K562 (cell line): ENCODE data around the gene AKAP6. TPM values are rescaled to one million over a fixed set of nuclear protein-coding genes. Genes with fewer than 3 reads are reported as not detected.

Experiments used
- ATAC-seq: fragments of 200-7000 bp; cut with Tn5 transposase; 3 replicates; pipeline ENCODE4 v1.9.1; 2020; ENCODE audit warnings: moderate library complexity
- BruUV-seq: library from RNA; stranded (reverse); fragments of 400-500 nt; replicated peaks from 2 replicates; lab custom pipeline; 2021; lab: Mats Ljungman, UMichigan
- CTCF ChIA-PET: fragments of 300-600 bp; formaldehyde crosslinking; extraction: SDS; loops from one replicate; lab custom pipeline; 2021; ENCODE audit warnings: low intra/inter-chr PET ratio; lab: Yijun Ruan, JAX
- POLR2A ChIA-PET: fragments of 300-600, 350-650 bp; sonication (Branson Sonifier 250); formaldehyde crosslinking; extraction: SDS; loops from one replicate; lab custom pipeline; 2021; ENCODE audit warnings: antibody characterized with exemption, inconsistent platforms; lab: Yijun Ruan, JAX
- DNase-seq, 4 experiments: peaks; one replicate each; pipeline versions ENCODE4 v3.0.0 to v3.0.0-alpha.2; 2011 to 2018; ENCODE audit warnings: low spot score in 3 of 4, mixed read lengths in 3 of 4; ENCODE audit errors: extremely low read depth in 1 of 4
- FAIRE-seq: peaks from 2 replicates; lab custom pipeline; 2011; peaks lifted over from hg19 to GRCh38; lab: Jason Lieb, UNC
- H2AFZ ChIP-seq: 2 replicates; pipeline ENCODE4 v1.6.0; 2011; ENCODE audit warnings: low read depth, low read length, control low read depth, inconsistent platforms
- H3K27ac ChIP-seq: fragments of 200-600 bp; 3 replicates; pipeline ENCODE4 v1.8.0; 2011; ENCODE audit warnings: low read depth, mild to moderate bottlenecking, control low read depth, inconsistent platforms, low read length, moderate library complexity, mixed read lengths; ENCODE audit errors: extremely low read depth
- H3K27me3 ChIP-seq, 2 experiments: fragments of 300-600 bp in 1 of 2; 2 replicates in 1 of 2; 3 replicates in 1 of 2; pipeline versions ENCODE4 v1.6.0 to v1.8.0; 2011; ENCODE audit warnings: inconsistent platforms in 2 of 2, low read length in 2 of 2, mild to moderate bottlenecking in 1 of 2, mixed read lengths in 1 of 2, moderate library complexity in 1 of 2; ENCODE audit not compliant: control insufficient read depth in 2 of 2, insufficient read depth in 2 of 2
- H3K36me3 ChIP-seq: fragments of 300-600 bp; 3 replicates; pipeline ENCODE4 v1.8.0; 2011; ENCODE audit warnings: mild to moderate bottlenecking, low read length, inconsistent platforms; ENCODE audit not compliant: control insufficient read depth, insufficient read depth
- H3K4me1 ChIP-seq, 2 experiments: fragments of 200-600 bp in 1 of 2; replicated peaks in 1 of 2; 2 replicates in 1 of 2; 3 replicates in 1 of 2; pipeline versions ENCODE4 v1.5.1 to v1.8.0; 2011; ENCODE audit warnings: inconsistent platforms in 2 of 2, low read length in 2 of 2, mild to moderate bottlenecking in 1 of 2, mixed read lengths in 1 of 2, moderate library complexity in 1 of 2; ENCODE audit not compliant: control insufficient read depth in 2 of 2, insufficient read depth in 2 of 2
- H3K4me2 ChIP-seq: 2 replicates; pipeline ENCODE4 v1.6.1; 2011; ENCODE audit warnings: low read length, control low read depth, inconsistent platforms, mixed read lengths; ENCODE audit not compliant: insufficient read depth
- H3K4me3 ChIP-seq: fragments of 200-600 bp; sonication (generic), shearing (Covaris generic); 2 replicates; pipeline ENCODE4 v1.5.1; 2016; ENCODE audit warnings: control low read depth, inconsistent platforms
- H3K79me2 ChIP-seq: fragments of 200-600 bp; 3 replicates; pipeline ENCODE4 v1.8.0; 2011; ENCODE audit warnings: low read length, inconsistent platforms; ENCODE audit not compliant: control insufficient read depth, insufficient read depth
- H3K9ac ChIP-seq, 2 experiments: 2 replicates each; pipeline versions ENCODE4 v1.6.0 to v1.6.1; 2011; ENCODE audit warnings: low read depth in 2 of 2, low read length in 2 of 2, control low read depth in 1 of 2, inconsistent platforms in 1 of 2, mild to moderate bottlenecking in 1 of 2, mixed read lengths in 1 of 2; ENCODE audit not compliant: insufficient read depth in 1 of 2
- H3K9me1 ChIP-seq: one replicate; pipeline ENCODE4 v1.6.0; 2011; ENCODE audit warnings: inconsistent platforms, mild to moderate bottlenecking, low read length, moderate library complexity; ENCODE audit not compliant: control insufficient read depth, insufficient read depth
- H3K9me3 ChIP-seq: replicated peaks from 2 replicates; pipeline ENCODE4 v1.5.1; 2011; ENCODE audit warnings: low read depth, low read length, inconsistent platforms; ENCODE audit not compliant: control insufficient read depth, insufficient read depth
- H4K20me1 ChIP-seq: replicated peaks from 2 replicates; pipeline ENCODE4 v1.6.1; 2011; ENCODE audit warnings: low read length, inconsistent platforms, mixed read lengths; ENCODE audit not compliant: control insufficient read depth, insufficient read depth
- BCLAF1 ChIP-seq, 2 experiments: fragments of 450-650 bp in 1 of 2; IDR thresholded peaks; 2 replicates each; pipeline ENCODE4 v1.6.1; 2011 to 2017; ENCODE audit warnings: low read depth in 2 of 2, antibody characterized with exemption in 1 of 2, borderline replicate concordance in 1 of 2, low read length in 1 of 2, mild to moderate bottlenecking in 1 of 2, mixed read lengths in 1 of 2; ENCODE audit not compliant: control insufficient read depth in 1 of 2
- TFE3 ChIP-seq: fragments of 450-650 bp; formaldehyde crosslinking; IDR thresholded peaks from 2 replicates; pipeline ENCODE4 v1.4.0; 2020; ENCODE audit warnings: mild to moderate bottlenecking, mixed read lengths
- WGBS: fragments of 100-300 bp; shearing (Covaris generic); methylation state at CpG from one replicate; pipeline ENCODE4 v1.1.6; 2016; ENCODE audit warnings: low coverage, mixed read lengths; ENCODE audit not compliant: insufficient coverage; ENCODE audit errors: missing lambda C conversion rate; 5-methylcytosine and 5-hydroxymethylcytosine counted together
- in situ Hi-C: fragments of 300-500 bp; cut with MboI; formaldehyde crosslinking; loops from 4 replicates; pipeline ENCODE4 v1.15.0; 2018; ENCODE audit warnings: inconsistent platforms, mixed read lengths
- intact Hi-C: fragments of 100-400 bp; cut with micrococcal nuclease; formaldehyde crosslinking; loops from 2 replicates; pipeline ENCODE4 v1.14.2; 2022
- polyA plus RNA-seq, 8 experiments: library from polyadenylated mRNA; depleted of rRNA in 4 of 8; stranded (reverse) in 5 of 8; unstranded in 3 of 8; fragments of >200 nt; fragmentation: Nextera tagmentation in 2 of 8; fragmentation: Illumina TruSeq in 1 of 8; extraction: Ambion mirVana in 2 of 8; extraction: Trizol in 1 of 8; gene quantifications; 2 replicates each; pipeline versions ENCODE4 v1.2.1 to v1.2.3, GENCODE V29; 2011 to 2014; ENCODE audit warnings: inconsistent platforms in 1 of 8, missing spikeins in 1 of 8
- total RNA-seq, 7 experiments: library from RNA; depleted of rRNA in 6 of 7; stranded (reverse); fragments of >200 nt in 6 of 7; fragmentation: Illumina TruSeq in 2 of 7; extraction: Trizol in 2 of 7; gene quantifications; 2 replicates each; pipeline versions ENCODE4 v1.2.1 to v1.2.3, GENCODE V29; 2011 to 2021; ENCODE audit warnings: low replicate concordance in 1 of 7

The AKAP6 gene
- total and polyA plus RNA-seq, 9 of the 15 experiments (the other 6 are each of a cell fraction or from before 2014, with no cell fraction given), result 0.03 to 1.7 (median 0.48) TPM

- WGBS, result 0% methylated on average over 2 of the region's 2 CpGs
- in situ Hi-C loops (no loop called here), intact Hi-C loops (no loop called here)
- H3K9ac ChIP-seq, result no peak overlapping the region
- TF ChIP-seq BCLAF1 (IDR thresholded peaks at IDR 0.05; ENCODE audit: borderline replicate concordance in 1 of 2, control insufficient read depth in 1 of 2, low read depth in 2 of 2, low read length in 1 of 2), result no peak
- TF ChIP-seq TFE3 (CRISPR knock-in tag), result 0 out of 2 replicates have a peak, but pooled peaks have one; percentile 4
- H4K20me1 ChIP-seq, result no peaks in the 10 kb centered on the region
- no peaks in the 10 kb centered on the region for H3K36me3 ChIP-seq
- no peaks in the 10 kb centered on the region for H3K4me1 ChIP-seq
- no peak overlapping the region for H3K4me2 ChIP-seq
- H3K9me1 ChIP-seq, result no peaks in the 10 kb centered on the region
- ChIA-PET CTCF (no interaction called here), POLR2A (no interaction called here)
- H2AFZ ChIP-seq, result no peak overlapping the region
- no peak for ATAC-seq
- H3K79me2 ChIP-seq, result no peaks in the 10 kb centered on the region
- FAIRE-seq, result no peak
- no TSS peak for BruUV-seq
- DNase-seq, result no peak
- H3K27me3 ChIP-seq, result no peaks in the 10 kb centered on the region
- H3K27ac ChIP-seq, result no peak overlapping the region
- H3K4me3 ChIP-seq, result no peak overlapping the region
- H3K9me3 ChIP-seq, result no peaks in the 10 kb centered on the region
These were observed 306.1 kb downstream of the AKAP6 start for GRCh38 chr14:32635061-32635719.
